Glomerular endothelial cell (primary cell): Measurements from ENCODE around the gene MARCHF6. TPM values are rescaled to one million over a fixed set of nuclear protein-coding genes. Genes with fewer than 3 reads are reported as not detected.
"Not testable (repeated sequence)": the region's sequence is repeated elsewhere in the genome, so short reads cannot be mapped to it uniquely, and the experiment has no call there.

ENCODE experiments used
- DNase-seq: peaks from one replicate; pipeline ENCODE4 v3.0.0-alpha.2; 2011; ENCODE audit warnings: low read depth, low spot score; ENCODE audit errors: extremely low read depth
- total RNA-seq: library from RNA; depleted of rRNA; stranded (reverse); fragments of >200 nt; gene quantifications from 2 replicates; pipeline ENCODE4 v1.2.3, GENCODE V29; 2015

MARCHF6 gene
- total RNA-seq, 1 donor from 2014 or later, result 61.3 TPM

GRCh38 chr5:10374046-10375022 lies 20.8 kb downstream of the MARCHF6 start:
- DNase-seq, result no peak

- not testable (repeated sequence) for DNase-seq
Observed at GRCh38 chr5:10375146-10375545, 21.7 kb downstream of the MARCHF6 start.

- no peak for DNase-seq
Observed at GRCh38 chr5:10376544-10376943, 23.0 kb downstream of the MARCHF6 start.

GRCh38 chr5:10377081-10377480 lies 23.6 kb downstream of the MARCHF6 start:
- DNase-seq, result no peak

GRCh38 chr5:10381803-10382202 lies 28.3 kb downstream of the MARCHF6 start:
- DNase-seq, result no peak

GRCh38 chr5:10384483-10384882 lies 31.0 kb downstream of the MARCHF6 start:
- no peak for DNase-seq

- DNase-seq, result no peak
Observed at GRCh38 chr5:10387690-10388089, 34.2 kb downstream of the MARCHF6 start.

GRCh38 chr5:10391130-10391529 lies 37.6 kb downstream of the MARCHF6 start:
- DNase-seq, result no peak

- DNase-seq, result not testable (repeated sequence)
Observed at GRCh38 chr5:10392567-10393328, 39.3 kb downstream of the MARCHF6 start.

- DNase-seq, result no peak
Observed at GRCh38 chr5:10393491-10393890, 40.0 kb downstream of the MARCHF6 start.

GRCh38 chr5:10396552-10396951 lies 43.1 kb downstream of the MARCHF6 start:
- DNase-seq, result no peak

- DNase-seq, result no peak
Observed at GRCh38 chr5:10399839-10400238, 46.3 kb downstream of the MARCHF6 start.

GRCh38 chr5:10400411-10400810 lies 46.9 kb downstream of the MARCHF6 start:
- DNase-seq, result no peak

- DNase-seq, result no peak
Observed at GRCh38 chr5:10400831-10401230, 47.3 kb downstream of the MARCHF6 start.

GRCh38 chr5:10401498-10401897 lies 48.0 kb downstream of the MARCHF6 start:
- DNase-seq, result no peak

Other genes with a start within 250 kb of the MARCHF6 start
- gene ATPSCKMT, start 103.8 kb upstream of the MARCHF6 start, total RNA-seq, result 18.3 and 19.3 TPM in 2 replicates
- 359 and 366 TPM in 2 replicates for gene CCT5, start 103.4 kb upstream of the MARCHF6 start, total RNA-seq
- 8.2 and 16.8 TPM in 2 replicates for gene CMBL, start 45.8 kb upstream of the MARCHF6 start, total RNA-seq
- 1.5 and 4.2 TPM in 2 replicates for gene ROPN1L, start 88.2 kb downstream of the MARCHF6 start, total RNA-seq
- gene ANKRD33B, start 210.4 kb downstream of the MARCHF6 start, total RNA-seq, result 5.6 and 6.1 TPM in 2 replicates